Measurements from ENCODE around the gene PGGT1B.
"Not testable (repeated sequence)": the region's sequence is repeated elsewhere in the genome, so short reads cannot be mapped to it uniquely, and the experiment has no call there.

PGGT1B gene

DNA sequence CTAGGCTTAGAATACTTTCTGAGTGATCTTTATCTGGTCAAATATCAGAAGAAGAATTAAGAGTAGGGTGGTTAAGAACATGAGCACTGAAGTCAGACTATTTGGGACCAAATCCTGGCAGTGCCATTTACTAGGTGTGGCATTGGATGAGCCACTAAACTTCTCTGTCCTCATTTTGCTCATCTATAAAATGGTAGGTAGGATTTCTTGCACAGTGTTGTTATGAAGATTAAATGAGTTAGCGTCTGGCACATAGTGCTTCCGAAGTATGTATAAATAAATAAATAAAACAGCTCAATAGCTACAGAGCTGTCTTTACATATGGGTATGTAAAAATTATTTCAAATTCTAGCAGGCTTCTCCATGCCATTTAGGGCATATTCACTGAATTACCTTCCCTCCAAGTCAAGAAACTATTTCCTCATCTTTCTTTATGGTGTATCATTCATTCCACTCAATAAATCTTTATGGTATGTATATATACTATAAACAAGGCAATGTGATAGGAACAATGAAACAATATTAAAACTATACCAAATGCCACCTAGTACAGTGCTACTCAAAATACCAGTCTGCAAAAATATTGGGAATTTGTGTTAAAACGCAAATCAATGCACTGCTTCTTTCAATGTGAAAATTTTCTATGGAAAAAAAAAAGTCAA, 9.8 kb upstream of the PGGT1B start:
- DNase-seq (no peak), ATAC-seq (no peak)
- Mint-ChIP-seq H3K4me1 (peaks cover 6% of the 10 kb centered on the region), H3K36me3 (ENCODE audit: low read depth) (no peaks in the 10 kb centered on the region), H3K9me3 (no peaks in the 10 kb centered on the region), H3K4me3 (no peak overlapping the region), H3K27ac (no peak overlapping the region), H3K27me3 (no peaks in the 10 kb centered on the region)

DNA sequence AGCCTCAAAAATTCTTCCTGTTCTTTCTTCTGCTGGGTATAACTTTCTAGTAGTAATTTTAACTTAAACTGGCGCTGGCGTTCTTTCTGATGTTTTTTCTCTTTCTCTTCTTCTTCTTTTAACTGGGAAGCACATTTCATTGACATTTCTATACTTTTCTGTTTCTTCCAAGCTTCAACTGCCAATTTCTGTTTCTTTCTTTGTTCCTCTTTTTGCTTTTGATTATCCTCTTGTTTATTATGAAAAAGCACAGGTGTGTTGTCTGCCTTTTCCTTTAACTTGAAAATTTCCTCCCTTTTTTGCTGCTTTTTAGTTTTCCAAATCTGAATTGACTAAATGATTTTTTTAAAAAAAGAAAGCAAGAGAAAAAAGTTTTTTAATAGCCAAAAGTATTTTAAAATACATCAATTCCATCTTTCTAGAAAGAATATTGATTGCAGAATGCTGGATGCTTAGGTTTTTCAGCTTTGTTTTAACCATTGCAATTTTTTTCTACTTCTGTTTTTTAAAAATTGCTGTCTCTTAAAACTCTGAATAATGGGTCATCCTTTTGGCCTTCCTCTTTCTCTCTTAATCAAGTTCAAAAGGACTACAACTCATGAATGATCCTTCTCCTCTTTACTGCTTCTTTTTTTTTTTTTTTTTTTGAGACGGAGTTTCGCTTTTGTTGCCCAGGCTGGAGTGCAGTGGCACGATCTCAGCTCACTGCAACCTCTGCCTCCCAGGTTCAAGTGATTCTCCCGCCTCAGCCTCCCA, 8.8 kb upstream of the PGGT1B start:
- ATAC-seq (no peak), DNase-seq (no peak)
- peak overlapping the region; percentile 21 for H3K27ac Mint-ChIP-seq
- no peaks in the 10 kb centered on the region for H3K9me3 Mint-ChIP-seq
- no peaks in the 10 kb centered on the region for H3K36me3 Mint-ChIP-seq (ENCODE audit: low read depth)
- H3K4me1 Mint-ChIP-seq: peaks cover 6% of the 10 kb centered on the region
- no peak overlapping the region for H3K4me3 Mint-ChIP-seq
- H3K27me3 Mint-ChIP-seq: no peaks in the 10 kb centered on the region

DNA sequence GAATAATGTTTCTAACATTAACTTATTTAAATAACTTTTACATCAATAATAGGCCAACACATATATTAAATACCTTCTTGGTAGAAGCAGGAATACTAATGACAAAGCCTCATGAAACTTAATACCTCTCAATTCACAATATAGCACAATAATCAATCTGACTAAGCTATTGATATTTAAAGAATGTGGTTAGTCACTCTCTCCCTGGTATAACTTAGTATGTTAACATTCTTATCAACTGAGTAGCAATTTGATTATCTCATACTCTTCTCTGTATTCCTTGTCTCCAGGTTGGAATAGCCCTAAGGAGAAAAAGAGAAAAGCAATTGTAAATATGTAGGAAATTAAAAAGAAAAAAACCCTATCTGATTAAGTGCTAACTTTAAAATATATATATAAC, 4.9 kb upstream of the PGGT1B start:
- peaks cover 12% of the 10 kb centered on the region for H3K4me1 Mint-ChIP-seq
- H3K4me3 Mint-ChIP-seq: no peak overlapping the region
- no peak for ATAC-seq
- H3K9me3 Mint-ChIP-seq: no peaks in the 10 kb centered on the region
- no peaks in the 10 kb centered on the region for H3K27me3 Mint-ChIP-seq
- no peak overlapping the region for H3K27ac Mint-ChIP-seq
- DNase-seq: no peak
- H3K36me3 Mint-ChIP-seq (ENCODE audit: low read depth): no peaks in the 10 kb centered on the region

DNA sequence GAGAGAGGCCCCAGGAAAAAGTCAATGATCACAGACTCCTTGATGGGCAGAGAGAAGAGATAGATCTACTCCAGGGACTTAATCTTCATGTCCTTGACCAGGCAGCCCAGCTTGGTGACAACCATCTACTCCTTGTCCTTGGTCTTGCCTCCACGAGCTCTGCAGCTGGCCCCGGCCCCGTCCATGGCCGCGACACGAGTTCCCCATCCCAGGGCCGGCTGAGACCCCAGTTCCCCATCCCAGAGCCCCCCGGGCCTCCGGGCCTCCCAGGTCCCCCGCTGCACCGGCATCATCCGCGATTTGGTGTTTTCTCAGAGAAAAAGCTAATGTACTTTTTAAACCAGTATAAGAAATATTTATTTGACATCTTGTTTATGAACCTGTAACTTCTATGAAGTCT, 2.5 kb upstream of the PGGT1B start:
- H3K36me3 Mint-ChIP-seq (ENCODE audit: low read depth): peaks cover 4% of the 10 kb centered on the region
- H3K27me3 Mint-ChIP-seq: no peaks in the 10 kb centered on the region
- peaks cover 26% of the 10 kb centered on the region for H3K4me1 Mint-ChIP-seq
- no peak overlapping the region for H3K4me3 Mint-ChIP-seq
- no peaks in the 10 kb centered on the region for H3K9me3 Mint-ChIP-seq
- ATAC-seq (no peak), DNase-seq (no peak)
- H3K27ac Mint-ChIP-seq: no peak overlapping the region

DNA sequence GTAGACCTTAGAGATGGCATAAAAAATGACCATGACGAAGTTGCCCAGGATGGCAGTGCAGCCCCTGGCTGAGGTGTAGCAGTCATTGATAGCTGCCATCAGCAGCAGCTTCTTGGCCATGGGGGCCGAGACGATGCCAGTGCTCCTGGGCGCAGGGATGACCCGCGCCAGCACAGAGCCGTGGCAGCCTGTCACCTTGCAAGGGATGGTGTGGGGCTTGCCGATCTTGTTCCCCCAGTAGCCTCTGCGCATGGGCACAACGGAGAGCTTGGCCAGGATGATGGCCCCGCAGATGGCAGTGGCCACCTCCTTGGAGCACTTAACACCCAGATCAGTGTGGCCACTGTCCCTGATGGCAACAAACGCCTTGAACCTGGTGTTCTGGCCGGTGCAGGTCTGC, 2.1 kb upstream of the PGGT1B start:
- Mint-ChIP-seq H3K36me3 (ENCODE audit: low read depth) (peaks cover 4% of the 10 kb centered on the region), H3K27me3 (no peaks in the 10 kb centered on the region), H3K9me3 (no peaks in the 10 kb centered on the region), H3K27ac (no peak overlapping the region), H3K4me3 (no peak overlapping the region), H3K4me1 (peaks cover 30% of the 10 kb centered on the region)
- DNase-seq (no peak), ATAC-seq (no peak)

DNA sequence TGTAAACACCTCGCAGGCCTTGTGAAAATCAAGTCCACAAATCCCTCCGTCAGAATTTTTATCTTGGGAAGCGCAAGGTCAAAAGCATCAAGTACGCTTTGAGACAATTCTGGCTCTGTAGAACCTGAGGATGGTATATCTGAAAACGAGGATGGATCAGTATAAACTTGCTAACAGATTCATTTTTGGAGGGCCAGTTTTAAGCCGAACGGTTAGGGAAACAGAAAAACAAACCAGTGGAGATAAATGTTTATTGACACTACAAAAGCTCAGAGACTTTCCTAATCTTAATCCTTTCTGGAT, 352 bp upstream of the PGGT1B start:
- Mint-ChIP-seq H3K27ac (peak overlapping the region; percentile 94), H3K27me3 (no peaks in the 10 kb centered on the region), H3K4me3 (peak overlapping the region; percentile 99), H3K9me3 (no peaks in the 10 kb centered on the region), H3K4me1 (peaks cover 46% of the 10 kb centered on the region), H3K36me3 (ENCODE audit: low read depth) (peaks cover 4% of the 10 kb centered on the region)
- ATAC-seq (no peak), DNase-seq (no peak)

DNA sequence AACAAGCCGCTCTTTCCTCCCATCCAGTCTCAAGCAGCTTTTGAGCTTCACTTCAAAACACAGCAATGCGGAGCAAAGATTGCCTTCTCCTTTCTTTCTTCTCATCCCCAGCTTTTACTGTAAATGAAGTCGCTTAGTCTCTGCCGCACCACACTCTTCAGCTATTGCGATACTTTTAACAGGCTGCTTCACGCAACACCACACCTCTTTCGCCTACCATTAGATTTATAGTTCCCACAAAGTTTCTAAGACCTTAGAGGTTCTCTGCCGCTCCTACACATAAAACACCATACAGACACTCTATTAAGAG, 711 bp downstream of the PGGT1B start:
- H3K27ac Mint-ChIP-seq: peak overlapping the region; percentile 94
- H3K27me3 Mint-ChIP-seq: no peaks in the 10 kb centered on the region
- peaks cover 6% of the 10 kb centered on the region for H3K36me3 Mint-ChIP-seq (ENCODE audit: low read depth)
- no peaks in the 10 kb centered on the region for H3K9me3 Mint-ChIP-seq
- ATAC-seq (peak; percentile 11), DNase-seq (no peak)
- peaks cover 50% of the 10 kb centered on the region for H3K4me1 Mint-ChIP-seq
- H3K4me3 Mint-ChIP-seq: peak overlapping the region; percentile 99

DNA sequence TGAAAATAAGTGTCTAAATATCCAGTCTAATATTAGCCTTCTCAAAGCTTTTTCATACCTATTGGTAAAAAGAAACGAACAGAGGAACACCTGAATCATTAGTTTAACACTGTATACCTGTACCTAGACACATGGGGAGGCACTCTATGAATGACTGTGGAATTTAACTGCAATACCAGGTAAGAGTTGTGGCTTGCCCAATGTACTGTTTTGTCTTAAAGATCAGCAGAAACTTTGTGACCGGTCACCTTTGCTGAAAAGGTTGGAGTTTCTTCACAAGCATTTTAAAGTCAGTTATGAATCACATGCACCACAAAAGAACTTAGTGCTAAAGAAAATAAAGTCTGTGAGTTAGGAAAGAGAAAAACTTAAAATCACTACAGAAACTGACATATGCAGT, 2.4 kb downstream of the PGGT1B start:
- Mint-ChIP-seq H3K27ac (no peak overlapping the region), H3K9me3 (no peaks in the 10 kb centered on the region), H3K4me3 (no peak overlapping the region), H3K4me1 (peaks cover 53% of the 10 kb centered on the region), H3K27me3 (no peaks in the 10 kb centered on the region), H3K36me3 (ENCODE audit: low read depth) (peaks cover 8% of the 10 kb centered on the region)
- DNase-seq (no peak), ATAC-seq (no peak)

DNA sequence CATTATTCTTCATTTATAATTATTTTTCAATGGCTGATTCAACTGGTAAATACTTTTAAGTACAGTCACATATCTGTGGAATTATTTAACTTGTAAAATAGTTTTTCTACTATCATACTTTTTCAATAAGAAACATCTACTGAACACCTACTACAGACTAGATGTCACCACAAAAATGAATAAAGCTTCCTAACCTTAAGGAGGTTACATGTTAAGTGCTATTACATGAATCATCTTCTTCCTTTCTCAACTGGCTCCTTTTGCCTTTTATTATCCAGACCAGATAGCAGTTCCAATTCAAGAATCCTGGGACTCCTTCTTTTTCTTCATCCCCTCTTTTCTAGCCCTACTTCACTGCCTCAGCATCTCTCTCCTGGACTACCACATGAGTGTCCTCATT, 4.7 kb downstream of the PGGT1B start:
- ATAC-seq (no peak), DNase-seq (no peak)
- Mint-ChIP-seq H3K36me3 (ENCODE audit: low read depth) (peaks cover 9% of the 10 kb centered on the region), H3K4me1 (peaks cover 59% of the 10 kb centered on the region), H3K4me3 (no peak overlapping the region), H3K9me3 (no peaks in the 10 kb centered on the region), H3K27me3 (no peaks in the 10 kb centered on the region), H3K27ac (no peak overlapping the region)

DNA sequence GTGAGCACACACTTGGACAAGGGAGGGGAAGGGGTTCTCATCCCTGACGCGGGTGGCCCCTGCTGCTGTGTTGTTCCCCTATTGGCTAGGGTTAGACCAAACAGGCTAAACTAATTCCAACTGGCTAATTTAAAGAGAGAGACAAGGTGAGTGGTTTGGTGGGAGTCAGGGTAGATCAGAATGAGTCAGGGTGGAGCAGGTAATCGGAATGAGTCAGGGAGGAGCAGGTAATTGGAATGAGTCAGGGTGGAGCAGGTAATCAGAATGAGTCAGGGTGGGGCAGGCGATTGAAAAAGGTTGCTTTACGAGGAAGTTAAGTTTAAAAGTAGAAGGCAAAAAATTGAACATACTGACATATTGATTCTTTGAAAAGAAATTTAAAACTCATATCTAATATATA, 13.3 kb downstream of the PGGT1B start:
- not testable (repeated sequence) for H3K9me3 Mint-ChIP-seq, ATAC-seq, H3K4me3 Mint-ChIP-seq, H3K27ac Mint-ChIP-seq, DNase-seq, H3K27me3 Mint-ChIP-seq
- peaks cover 12% of the 10 kb centered on the region for H3K4me1 Mint-ChIP-seq
- peaks cover 16% of the 10 kb centered on the region for H3K36me3 Mint-ChIP-seq (ENCODE audit: low read depth)

DNA sequence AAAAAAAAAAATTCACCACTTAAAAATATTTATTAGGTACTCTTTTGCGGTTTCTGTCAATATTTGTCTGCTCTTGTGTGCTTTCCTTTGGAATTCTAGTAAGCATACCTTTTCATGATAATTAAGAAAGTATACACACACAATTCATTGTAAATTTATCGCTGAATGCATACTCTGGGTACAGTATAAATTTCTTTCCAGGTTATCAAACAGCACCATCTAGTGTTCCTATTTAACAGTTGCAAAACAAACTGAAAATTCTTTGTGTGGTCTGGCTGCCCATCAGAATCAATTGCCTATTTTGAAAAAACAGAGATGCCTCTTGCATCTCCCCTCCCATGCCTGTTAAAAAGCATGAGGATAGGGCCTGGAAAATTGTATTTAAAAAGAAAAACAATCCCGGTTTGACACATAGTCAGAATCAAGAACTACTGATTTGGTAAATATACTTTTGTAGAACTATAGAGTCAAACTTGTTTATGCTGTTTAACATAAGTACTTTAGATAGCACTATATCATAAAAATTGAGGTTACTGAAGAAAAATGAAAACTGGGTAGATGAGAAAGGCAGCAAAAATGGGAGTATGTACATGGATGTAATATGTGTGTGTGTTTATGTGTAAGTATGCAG, 16.2 kb downstream of the PGGT1B start:
- H3K4me3 Mint-ChIP-seq: no peak overlapping the region
- H3K36me3 Mint-ChIP-seq (ENCODE audit: low read depth): peaks cover 14% of the 10 kb centered on the region
- H3K27ac Mint-ChIP-seq: no peak overlapping the region
- peak; percentile 54 for ATAC-seq
- H3K27me3 Mint-ChIP-seq: no peaks in the 10 kb centered on the region
- no peak for DNase-seq
- H3K9me3 Mint-ChIP-seq: no peaks in the 10 kb centered on the region
- H3K4me1 Mint-ChIP-seq: peaks cover 23% of the 10 kb centered on the region

DNA sequence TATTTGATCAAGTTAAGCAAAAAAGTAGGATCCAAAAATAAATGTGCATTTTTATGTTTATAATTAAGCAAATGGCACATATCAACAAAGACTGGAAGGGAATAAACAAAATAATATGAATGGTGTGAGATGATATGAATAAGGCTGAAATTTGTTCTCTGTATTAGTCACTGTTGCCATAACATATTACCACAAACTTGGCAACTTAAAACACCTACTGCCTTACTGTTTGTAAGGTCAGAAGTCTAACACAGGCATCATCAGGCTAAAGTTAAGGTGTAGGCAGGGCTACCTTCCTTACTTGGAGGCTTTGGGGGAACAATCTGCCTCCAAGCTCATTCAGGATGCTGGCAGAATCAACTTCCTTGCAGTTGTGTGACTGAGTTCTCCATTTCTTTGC, 19.3 kb downstream of the PGGT1B start:
- Mint-ChIP-seq H3K4me1 (peaks cover 15% of the 10 kb centered on the region), H3K4me3 (no peak overlapping the region), H3K27me3 (no peaks in the 10 kb centered on the region), H3K27ac (no peak overlapping the region), H3K36me3 (ENCODE audit: low read depth) (peaks cover 11% of the 10 kb centered on the region), H3K9me3 (no peaks in the 10 kb centered on the region)
- no peak for DNase-seq
- peak; percentile 86 for ATAC-seq

DNA sequence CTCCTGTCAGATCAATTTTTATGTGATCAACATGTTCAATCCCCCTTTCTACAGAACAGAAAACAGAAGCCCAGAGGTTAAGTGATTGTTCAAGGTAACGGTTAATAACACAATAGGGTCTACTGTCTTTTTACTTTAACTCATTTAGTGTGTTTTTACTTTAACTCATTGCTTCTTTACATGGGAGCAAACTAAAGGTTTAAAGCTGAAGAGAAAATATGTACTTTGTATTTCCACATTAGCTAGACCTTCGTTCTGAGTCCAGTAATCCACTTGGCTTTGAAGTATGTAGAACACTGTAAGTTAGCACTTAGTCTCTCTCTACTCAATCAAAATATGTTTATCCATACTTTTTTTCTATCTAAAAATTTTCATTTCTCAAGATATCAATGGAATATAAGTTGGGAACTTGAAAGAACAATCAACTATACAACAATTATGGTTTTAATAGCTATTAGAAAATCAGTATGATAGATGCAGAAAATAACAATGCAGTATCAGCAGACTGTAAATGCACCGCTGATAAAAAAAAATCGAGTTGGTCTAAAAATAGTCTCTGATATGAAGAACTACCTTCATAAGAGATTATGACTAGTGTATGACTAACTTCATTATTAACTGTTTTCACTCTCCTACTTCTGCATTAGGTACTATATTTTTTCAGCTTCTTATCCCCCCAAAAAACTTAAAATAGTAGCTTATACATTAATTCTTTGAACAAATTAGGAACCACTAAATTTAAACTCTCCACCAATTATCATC, 20.6 kb downstream of the PGGT1B start:
- ATAC-seq (no peak), DNase-seq (no peak)
- no peak overlapping the region for H3K27ac Mint-ChIP-seq
- H3K27me3 Mint-ChIP-seq: no peaks in the 10 kb centered on the region
- no peaks in the 10 kb centered on the region for H3K9me3 Mint-ChIP-seq
- H3K4me1 Mint-ChIP-seq: peaks cover 15% of the 10 kb centered on the region
- no peak overlapping the region for H3K4me3 Mint-ChIP-seq
- peaks cover 15% of the 10 kb centered on the region for H3K36me3 Mint-ChIP-seq (ENCODE audit: low read depth)

DNA sequence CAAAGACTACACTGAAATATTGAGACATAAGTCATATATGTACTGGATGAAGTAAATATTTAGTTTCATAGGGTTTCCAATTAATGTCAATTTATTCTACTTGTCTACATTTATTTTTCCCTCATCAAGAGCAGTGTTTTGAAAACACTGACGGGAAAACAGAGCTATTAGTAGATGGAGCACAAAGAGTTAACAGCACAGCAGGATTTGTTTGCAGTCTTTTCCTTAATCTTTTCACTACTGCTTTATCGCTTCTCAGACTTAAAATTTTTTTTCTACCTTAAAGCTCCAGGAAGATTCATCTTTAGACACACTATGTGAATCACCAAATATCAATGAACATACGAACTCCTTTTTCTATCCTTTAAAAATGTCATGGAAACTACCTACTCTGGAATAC, 25.6 kb downstream of the PGGT1B start:
- Mint-ChIP-seq H3K4me3 (no peak overlapping the region), H3K9me3 (no peaks in the 10 kb centered on the region), H3K27me3 (no peaks in the 10 kb centered on the region), H3K27ac (no peak overlapping the region), H3K36me3 (ENCODE audit: low read depth) (peaks cover 29% of the 10 kb centered on the region), H3K4me1 (peaks cover 4% of the 10 kb centered on the region)
- DNase-seq (no peak), ATAC-seq (no peak)

DNA sequence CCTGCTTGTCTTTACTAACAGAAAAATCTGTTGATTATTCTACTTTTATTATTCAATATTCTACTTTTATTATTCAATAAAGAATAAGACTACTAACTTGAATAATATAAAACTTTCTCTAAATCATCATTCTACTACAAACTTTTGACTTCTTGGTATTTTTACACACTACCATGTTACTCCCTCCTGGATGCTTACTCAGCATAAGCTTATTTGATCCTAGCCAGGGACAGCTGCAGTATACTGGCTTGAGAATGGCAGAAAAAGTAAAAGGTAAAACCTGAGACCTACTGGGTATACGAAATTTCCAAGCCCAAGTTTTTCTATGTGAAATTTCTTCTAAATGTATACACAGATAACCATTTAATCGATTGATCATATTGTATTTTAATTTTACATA, 26.1 kb downstream of the PGGT1B start:
- Mint-ChIP-seq H3K4me1 (peaks cover 2% of the 10 kb centered on the region), H3K27me3 (no peaks in the 10 kb centered on the region), H3K4me3 (no peak overlapping the region), H3K9me3 (no peaks in the 10 kb centered on the region), H3K27ac (no peak overlapping the region), H3K36me3 (ENCODE audit: low read depth) (peaks cover 31% of the 10 kb centered on the region)
- DNase-seq (no peak), ATAC-seq (no peak)
